ENCODE measurements around the gene STARD7. TPM values are rescaled to one million over a fixed set of nuclear protein-coding genes. Genes with fewer than 3 reads are reported as not detected.

STARD7 gene
- total and polyA plus RNA-seq, 2 of the 13 experiments (the other 11 are each of a cell fraction or from before 2014, with no cell fraction given) = 88.2 to 300 TPM

- TF ChIP-seq ZNF251 (CRISPR knock-in tag; IDR thresholded peaks at IDR 0.05) (no peak), ATF1 (CRISPR knock-in tag; IDR thresholded peaks at IDR 0.05) (peak; percentile 45; the same call in 1 of the 2 replicates), ZIK1 (CRISPR knock-in tag; IDR thresholded peaks at IDR 0.05; ENCODE audit: borderline replicate concordance, low read depth) (no peak), ZNF800 (CRISPR knock-in tag; IDR thresholded peaks at IDR 0.05) (0 out of 2 replicates have a peak, but pooled peaks have one; percentile 10)
These were observed 1.4 kb downstream of the STARD7 start (continued) for GRCh38 chr2:96207073-96207773.

DNA sequence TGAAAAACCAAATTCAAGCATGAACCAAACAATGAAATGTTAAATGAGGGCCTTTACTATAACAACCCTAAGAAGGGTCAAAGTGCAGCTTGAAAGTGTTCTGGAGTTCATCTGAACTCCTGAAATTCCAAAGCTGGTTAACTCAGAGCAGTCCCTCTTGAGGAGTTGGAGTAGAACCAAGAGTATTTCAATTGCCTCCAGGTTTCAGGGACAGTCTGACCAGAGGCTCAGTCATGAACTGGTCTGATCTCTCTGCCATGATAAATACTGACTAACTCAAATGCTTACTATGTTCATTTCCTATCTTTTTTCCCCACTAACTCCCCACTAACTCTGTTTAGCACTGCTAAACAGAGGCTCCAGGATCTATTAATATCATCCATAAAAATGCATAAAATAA is 2.7 kb downstream of the STARD7 start:
- Histone ChIP-seq H3K9ac (ENCODE audit: insufficient read depth, low read depth, low read length) (peak overlapping the region; percentile 24; the same call in 1 of the 2 replicates), H2AFZ (ENCODE audit: low read length) (no peak overlapping the region), H3K79me2 (ENCODE audit: insufficient read depth, low read length) (peaks cover 85% of the 10 kb centered on the region), H3K27me3 (ENCODE audit: control insufficient read depth in 1 of 2, insufficient read depth in 2 of 2, low read length in 2 of 2) (no peaks in the 10 kb centered on the region; a peak in 1 of 5 replicates), H4K20me1 (ENCODE audit: insufficient read depth, low read length) (peaks cover 70% of the 10 kb centered on the region), H3K4me1 (ENCODE audit: insufficient read depth, low read length) (peaks cover 83% of the 10 kb centered on the region), H3K27ac (ENCODE audit: extremely low read length, insufficient read depth, low read length) (no peak overlapping the region), H3K36me3 (replicated peaks in 1 of 2; ENCODE audit: control insufficient read depth in 1 of 2, insufficient read depth in 2 of 2, low read length in 2 of 2) (peaks cover 3 to 11% of the 10 kb centered on the region in 2 experiments; a peak in 3 of 5 replicates), H3K4me3 (replicated peaks in 1 of 3; ENCODE audit: insufficient read depth in 1 of 3, low read depth in 2 of 3, low read length in 3 of 3) (peak overlapping the region; percentile 21 to 32 (median 23); a peak in 5 of 6 replicates), H3K4me2 (ENCODE audit: low read depth, low read length) (peak overlapping the region; percentile 66), H3K9me3 (ENCODE audit: low read length) (no peaks in the 10 kb centered on the region)
- ChIA-PET CTCF (ENCODE audit: low intra/inter-chr PET ratio, low total read pairs) (no interaction called here), POLR2A (interaction anchor here (0.8 to 1.1 kb wide), 2 partner anchors 60 to 67 kb away, joined by 3 to 5 read pairs; partner anchors contain the start of genes CIAO1 and TMEM127)
- no peak for TF ChIP-seq MTF1 (CRISPR knock-in tag; IDR thresholded peaks at IDR 0.05)
- TF ChIP-seq PRDM15 (CRISPR knock-in tag; IDR thresholded peaks at IDR 0.05) = no peak
- 0 out of 2 replicates have a peak, but pooled peaks have one; percentile 38 for TF ChIP-seq ZC3H13 (CRISPR knock-in tag; IDR thresholded peaks at IDR 0.05)
- no peak for DNase-seq (ENCODE audit: low spot score)
- peak; percentile 64 for FAIRE-seq
- BruUV-seq (replicated peaks) = no TSS peak
- intact Hi-C loops (cut with micrococcal nuclease; ENCODE audit: unreplicated experiment) = loop anchor here (10.0 kb wide), 1 partner anchor 119 kb away; the partner anchor contains the start of gene ITPRIPL1
- ATAC-seq = no peak
- in situ Hi-C loops (cut with HindIII; ENCODE audit: extremely low pct_ligation_motif_present, low pct_unique_long_range_greater_than_20kb) = loop anchor here (5.0 kb wide), 1 partner anchor 56 kb away; no protein-coding TSS in a partner anchor
